Body of pancreas (tissue), 4 donors: Measurements from ENCODE around the gene PLAGL2. TPM values are rescaled to one million over a fixed set of nuclear protein-coding genes. Genes with fewer than 3 reads are reported as not detected.

Experiments
- ATAC-seq: fragments of 150-250 bp; one replicate; pipeline ENCODE4 v1.9.1; 2016
- DNase-seq, 4 donors: peaks; one replicate each; pipeline ENCODE4 v3.0.0-alpha.2; 2019
- H3K27ac ChIP-seq, 4 donors: fragments of 200-600 bp; sonication (generic); 1 replicate in 3 of 4; 2 replicates in 1 of 4; pipeline versions ENCODE4 v1.5.1 to v1.6.1; 2016 to 2019; ENCODE audit warnings: mild to moderate bottlenecking in 1 of 4, mixed read lengths in 1 of 4, moderate library complexity in 1 of 4
- H3K27me3 ChIP-seq, 2 donors: fragments of 200-600 bp; sonication (generic); one replicate each; pipeline ENCODE4 v1.6.0; 2016; ENCODE audit warnings: mild to moderate bottlenecking in 1 of 2
- H3K36me3 ChIP-seq, 2 donors: fragments of 200-600 bp; sonication (generic); replicated peaks in 1 of 2; 2 replicates each; pipeline ENCODE4 v1.5.1; 2016; ENCODE audit warnings: low read depth in 2 of 2; ENCODE audit not compliant: insufficient read depth in 1 of 2
- H3K4me1 ChIP-seq: fragments of 200-600 bp; sonication (generic); one replicate; pipeline ENCODE4 v1.6.0; 2016
- H3K4me3 ChIP-seq, 2 donors: fragments of 200-600 bp; sonication (generic); 1 replicate in 1 of 2; 2 replicates in 1 of 2; pipeline ENCODE4 v1.5.1; 2016 to 2019
- H3K9me3 ChIP-seq, 3 donors: fragments of 200-600 bp; sonication (generic); 1 replicate in 2 of 3; 2 replicates in 1 of 3; pipeline ENCODE4 v1.5.1; 2016
- POLR2A ChIP-seq, 3 donors: fragments of 450-650 bp; IDR thresholded peaks; one replicate each; pipeline ENCODE4 v1.6.1; 2016; ENCODE audit warnings: antibody characterized with exemption in 3 of 3, mild to moderate bottlenecking in 2 of 3
- WGBS, 2 donors: methylation state at CpG; one replicate each; pipeline ENCODE4 v1.1.5; 2017; 5-methylcytosine and 5-hydroxymethylcytosine counted together
- intact Hi-C: fragments of 100-400 bp; cut with DNase I; formaldehyde crosslinking; loops from one replicate; pipeline ENCODE4 v1.15.1; 2023
- total RNA-seq, 2 donors: library from RNA; depleted of rRNA; stranded (reverse); fragments of >200 nt; gene quantifications; one replicate each; pipeline ENCODE4 v1.1.0, GENCODE V29; 2016
- TF ChIP-seq, protein P1 (sequence below), 7 experiments: fragments of 450-650 bp in 4 of 7; fragments of 200-600 bp in 3 of 7; sonication (generic) in 3 of 7; IDR thresholded peaks; one replicate each; pipeline ENCODE4 v1.5.1; 2016 to 2019; ENCODE audit warnings: antibody characterized with exemption in 7 of 7

The PLAGL2 gene
- total RNA-seq, 2 donors from 2014 or later, result 4.6 to 5.2 TPM

- intact Hi-C loops, result no loop called here
- WGBS, 2 donors, result 75 to 79% methylated on average over 4 to 5 of the region's 5 CpGs
- Histone ChIP-seq H3K27me3 (no peaks in the 10 kb centered on the region), H3K27ac (no peak overlapping the region), H3K4me3 (no peak overlapping the region), H3K4me1 (no peaks in the 10 kb centered on the region), H3K36me3 (peaks cover 0 to 5% of the 10 kb centered on the region in 2 donors), H3K9me3 (no peaks in the 10 kb centered on the region)
- TF ChIP-seq, protein P1, sequence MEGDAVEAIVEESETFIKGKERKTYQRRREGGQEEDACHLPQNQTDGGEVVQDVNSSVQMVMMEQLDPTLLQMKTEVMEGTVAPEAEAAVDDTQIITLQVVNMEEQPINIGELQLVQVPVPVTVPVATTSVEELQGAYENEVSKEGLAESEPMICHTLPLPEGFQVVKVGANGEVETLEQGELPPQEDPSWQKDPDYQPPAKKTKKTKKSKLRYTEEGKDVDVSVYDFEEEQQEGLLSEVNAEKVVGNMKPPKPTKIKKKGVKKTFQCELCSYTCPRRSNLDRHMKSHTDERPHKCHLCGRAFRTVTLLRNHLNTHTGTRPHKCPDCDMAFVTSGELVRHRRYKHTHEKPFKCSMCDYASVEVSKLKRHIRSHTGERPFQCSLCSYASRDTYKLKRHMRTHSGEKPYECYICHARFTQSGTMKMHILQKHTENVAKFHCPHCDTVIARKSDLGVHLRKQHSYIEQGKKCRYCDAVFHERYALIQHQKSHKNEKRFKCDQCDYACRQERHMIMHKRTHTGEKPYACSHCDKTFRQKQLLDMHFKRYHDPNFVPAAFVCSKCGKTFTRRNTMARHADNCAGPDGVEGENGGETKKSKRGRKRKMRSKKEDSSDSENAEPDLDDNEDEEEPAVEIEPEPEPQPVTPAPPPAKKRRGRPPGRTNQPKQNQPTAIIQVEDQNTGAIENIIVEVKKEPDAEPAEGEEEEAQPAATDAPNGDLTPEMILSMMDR (IDR thresholded peaks at IDR 0.05), result no peak
- TF ChIP-seq POLR2A (IDR thresholded peaks at IDR 0.05), result no peak
- DNase-seq, result no peak
- ATAC-seq, result no peak
These were observed 10.8 kb upstream of the PLAGL2 start for GRCh38 chr20:32218156-32218900.

DNA sequence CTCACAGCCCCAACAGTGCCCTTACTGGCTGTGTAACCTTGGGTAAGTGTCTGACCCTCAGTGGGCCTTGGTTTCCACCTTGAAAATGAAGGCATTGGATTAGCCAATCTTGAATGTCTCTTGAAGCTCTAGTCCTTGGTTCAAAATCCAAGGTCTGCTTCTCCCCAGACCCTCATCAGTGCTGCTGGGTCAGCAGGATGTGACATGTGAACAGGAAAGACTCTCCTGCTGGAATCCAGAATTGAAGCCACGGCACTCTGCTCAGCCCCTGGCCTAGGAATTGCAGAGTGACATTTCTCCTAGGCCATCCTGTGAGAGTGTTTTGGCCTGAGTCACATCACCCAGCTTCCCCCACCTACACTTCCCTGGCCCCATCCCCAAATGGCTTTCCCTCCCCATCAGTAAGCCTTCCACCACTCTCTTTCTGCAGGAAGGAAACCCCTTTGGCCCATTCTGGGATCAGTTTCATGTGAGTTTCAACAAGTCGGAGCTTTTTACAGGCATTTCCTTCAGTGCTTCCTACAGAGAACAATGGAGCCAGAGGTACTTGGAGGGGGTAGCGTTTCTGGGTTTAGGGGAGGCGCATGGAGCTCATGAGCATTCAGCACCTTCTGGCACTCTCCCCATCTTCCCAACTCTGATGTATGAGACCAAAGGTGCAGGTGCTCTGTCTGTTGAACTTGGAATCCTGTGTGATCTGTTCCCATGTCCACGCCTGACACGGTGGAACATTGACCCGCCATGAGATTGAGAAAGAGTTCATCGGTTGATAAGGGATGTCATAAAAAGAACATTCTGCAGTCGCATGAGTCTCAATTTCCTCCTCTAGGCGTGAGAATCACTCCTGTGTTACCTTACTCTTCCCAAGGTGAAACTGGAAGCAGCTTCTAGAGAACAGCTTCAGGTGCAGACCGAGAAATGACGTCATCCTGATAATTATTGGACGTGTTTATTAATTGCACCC lies 8.9 kb upstream of the PLAGL2 start:
- no peak overlapping the region for H3K27ac ChIP-seq
- H3K4me1 ChIP-seq, result no peaks in the 10 kb centered on the region
- TF ChIP-seq POLR2A (IDR thresholded peaks at IDR 0.05), result no peak
- TF ChIP-seq, protein P1 (IDR thresholded peaks at IDR 0.05), result no peak
- WGBS, 2 donors, result 89 to 93% methylated on average over 13 of the region's 13 CpGs
- no peaks in the 10 kb centered on the region for H3K36me3 ChIP-seq
- H3K4me3 ChIP-seq, result no peak overlapping the region
- no peaks in the 10 kb centered on the region for H3K9me3 ChIP-seq
- ATAC-seq (no peak), DNase-seq (no peak)
- intact Hi-C loops, result no loop called here
- H3K27me3 ChIP-seq, result no peaks in the 10 kb centered on the region

DNA sequence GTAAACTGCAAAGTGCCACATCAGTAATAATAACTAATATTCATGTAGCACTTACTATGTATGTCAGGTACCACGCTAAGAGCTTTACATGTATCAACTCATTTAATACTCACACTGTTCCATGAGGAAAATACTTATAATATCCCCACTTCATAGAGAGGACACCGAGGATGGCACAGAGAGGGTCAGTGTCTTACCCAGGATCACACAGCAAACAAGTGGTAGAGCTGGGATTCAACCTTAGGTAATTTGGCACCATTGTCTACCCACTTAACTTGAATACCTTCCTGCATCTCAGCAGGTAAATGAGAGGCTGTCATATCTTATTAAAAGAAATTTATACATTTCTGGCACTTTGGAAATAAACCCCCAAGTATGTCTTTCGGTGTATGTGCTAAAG lies 8.2 kb upstream of the PLAGL2 start:
- intact Hi-C loops, result no loop called here
- H3K4me1 ChIP-seq, result no peaks in the 10 kb centered on the region
- no peaks in the 10 kb centered on the region for H3K9me3 ChIP-seq
- ATAC-seq, result no peak
- no peaks in the 10 kb centered on the region for H3K36me3 ChIP-seq
- H3K27ac ChIP-seq, result no peak overlapping the region
- H3K4me3 ChIP-seq, result no peak overlapping the region
- DNase-seq, result no peak
- H3K27me3 ChIP-seq, result no peaks in the 10 kb centered on the region
- no peak for TF ChIP-seq POLR2A (IDR thresholded peaks at IDR 0.05)
- TF ChIP-seq, protein P1 (IDR thresholded peaks at IDR 0.05), result no peak
- 93 to 96% methylated on average over 3 of the region's 3 CpGs for WGBS, 2 donors

DNA sequence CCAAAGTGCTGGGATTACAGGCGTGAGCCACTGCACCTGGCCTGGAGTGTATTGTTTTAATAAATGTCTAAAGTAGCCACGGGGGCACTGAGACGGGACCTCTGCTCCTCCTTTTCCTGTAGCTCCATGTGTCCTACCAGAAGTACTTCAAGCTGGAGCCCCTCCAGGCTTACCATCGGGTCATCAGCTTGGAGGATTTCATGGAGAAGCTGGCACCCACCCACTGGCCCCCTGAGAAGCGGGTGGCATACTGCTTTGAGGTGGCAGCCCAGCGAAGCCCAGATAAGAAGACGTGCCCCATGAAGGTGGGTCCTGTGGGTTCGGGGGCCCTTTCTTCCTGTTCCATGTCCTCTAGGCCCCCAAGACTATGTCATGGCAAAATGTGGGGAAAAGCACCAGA lies 7.6 kb upstream of the PLAGL2 start:
- Histone ChIP-seq H3K4me3 (no peak overlapping the region), H3K36me3 (no peaks in the 10 kb centered on the region), H3K27me3 (no peaks in the 10 kb centered on the region), H3K27ac (no peak overlapping the region), H3K4me1 (peaks cover under 1% of the 10 kb centered on the region), H3K9me3 (no peaks in the 10 kb centered on the region)
- no peak for DNase-seq
- no peak for TF ChIP-seq POLR2A (IDR thresholded peaks at IDR 0.05)
- TF ChIP-seq, protein P1 (IDR thresholded peaks at IDR 0.05), result no peak
- ATAC-seq, result no peak
- intact Hi-C loops, result no loop called here
- 85 to 89% methylated on average over 7 to 8 of the region's 8 CpGs for WGBS, 2 donors
